ENCODE data around the gene DHX29. TPM values are rescaled to one million over a fixed set of nuclear protein-coding genes. Genes with fewer than 3 reads are reported as not detected.

The DHX29 gene
- total RNA-seq, 4 donors from 2014 or later: 33.1 to 44.6 (median 41.0) TPM

DNA sequence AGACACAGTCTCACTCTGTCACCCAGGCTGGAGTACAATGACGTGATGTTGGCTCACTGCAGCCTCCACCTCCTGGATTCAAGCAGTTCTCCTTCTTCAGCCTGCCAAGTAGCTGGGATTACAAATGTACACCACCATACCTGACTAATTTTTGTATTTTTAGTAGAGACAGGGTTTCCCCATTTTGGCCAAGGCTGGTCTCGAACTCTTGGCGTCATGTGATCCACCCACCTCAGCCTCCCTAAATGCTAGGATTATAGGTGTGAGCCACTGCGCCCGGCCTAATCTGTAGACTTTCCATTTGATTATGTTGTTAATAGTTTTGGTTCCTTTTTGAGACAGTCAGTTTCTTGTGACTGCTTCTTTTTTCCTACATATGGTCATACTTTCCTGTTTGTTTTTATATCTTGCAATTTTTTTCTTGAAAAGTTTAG, 31.3 kb upstream of the DHX29 start:
- no peaks in the 10 kb centered on the region for H3K9me3 ChIP-seq
- no peak overlapping the region for H3K27ac ChIP-seq
- intact Hi-C loops (cut with DNase I; ENCODE audit: low total_unique reads): no loop called here
- H3K4me1 ChIP-seq: peaks cover 0 to 3% of the 10 kb centered on the region in 2 donors
- in situ Hi-C loops (cut with MboI; ENCODE audit: low sequenced_read_pairs in 4 of 4): loop anchor here in 2 of 4 donors (25.0 kb wide), 1 partner anchor 348 kb away; no protein-coding TSS in a partner anchor
- H3K36me3 ChIP-seq: peaks cover 0 to 9% of the 10 kb centered on the region in 2 donors
- DNase-seq (no peak), ATAC-seq (no peak)
- no peak overlapping the region for H3K4me3 ChIP-seq
- no peak for TF ChIP-seq POLR2A (IDR thresholded peaks at IDR 0.05)
- TF ChIP-seq, protein P1, sequence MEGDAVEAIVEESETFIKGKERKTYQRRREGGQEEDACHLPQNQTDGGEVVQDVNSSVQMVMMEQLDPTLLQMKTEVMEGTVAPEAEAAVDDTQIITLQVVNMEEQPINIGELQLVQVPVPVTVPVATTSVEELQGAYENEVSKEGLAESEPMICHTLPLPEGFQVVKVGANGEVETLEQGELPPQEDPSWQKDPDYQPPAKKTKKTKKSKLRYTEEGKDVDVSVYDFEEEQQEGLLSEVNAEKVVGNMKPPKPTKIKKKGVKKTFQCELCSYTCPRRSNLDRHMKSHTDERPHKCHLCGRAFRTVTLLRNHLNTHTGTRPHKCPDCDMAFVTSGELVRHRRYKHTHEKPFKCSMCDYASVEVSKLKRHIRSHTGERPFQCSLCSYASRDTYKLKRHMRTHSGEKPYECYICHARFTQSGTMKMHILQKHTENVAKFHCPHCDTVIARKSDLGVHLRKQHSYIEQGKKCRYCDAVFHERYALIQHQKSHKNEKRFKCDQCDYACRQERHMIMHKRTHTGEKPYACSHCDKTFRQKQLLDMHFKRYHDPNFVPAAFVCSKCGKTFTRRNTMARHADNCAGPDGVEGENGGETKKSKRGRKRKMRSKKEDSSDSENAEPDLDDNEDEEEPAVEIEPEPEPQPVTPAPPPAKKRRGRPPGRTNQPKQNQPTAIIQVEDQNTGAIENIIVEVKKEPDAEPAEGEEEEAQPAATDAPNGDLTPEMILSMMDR (IDR thresholded peaks at IDR 0.05 in 4 of 5, conservative IDR thresholded peaks at IDR 0.05 in 1 of 5): no peak
- H3K27me3 ChIP-seq: no peaks in the 10 kb centered on the region

DNA sequence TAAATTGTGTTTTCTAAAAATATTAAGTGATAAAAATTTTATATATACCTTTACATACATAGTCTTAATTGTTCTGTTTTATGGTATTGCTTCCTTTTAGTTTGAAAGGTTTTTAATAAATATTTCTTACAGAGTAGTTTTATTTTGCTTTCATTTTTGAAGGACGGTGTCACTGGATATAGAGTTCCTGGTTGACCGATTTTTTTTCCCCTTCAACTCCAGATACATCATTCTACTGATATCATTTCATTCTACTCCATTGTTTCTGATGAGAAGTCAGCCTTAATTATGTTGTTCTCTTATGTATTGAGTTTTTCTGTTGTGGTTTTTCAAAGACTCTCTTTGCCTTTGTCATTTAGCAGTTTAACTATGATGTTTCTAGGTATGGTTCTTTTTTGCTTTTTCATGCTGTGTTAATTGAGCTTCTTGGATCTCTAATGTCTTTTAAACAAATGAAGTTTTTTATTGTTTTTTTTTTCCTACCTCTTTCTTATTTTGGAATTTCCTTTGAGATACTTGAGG, 30.7 kb upstream of the DHX29 start:
- ATAC-seq (no peak), DNase-seq (no peak)
- Histone ChIP-seq H3K27me3 (no peaks in the 10 kb centered on the region), H3K27ac (no peak overlapping the region), H3K9me3 (no peaks in the 10 kb centered on the region), H3K4me1 (peaks cover 0 to 3% of the 10 kb centered on the region in 2 donors), H3K36me3 (peaks cover 0 to 13% of the 10 kb centered on the region in 2 donors), H3K4me3 (no peak overlapping the region)
- intact Hi-C loops (cut with DNase I; ENCODE audit: low total_unique reads) (no loop called here), in situ Hi-C loops (cut with MboI; ENCODE audit: low sequenced_read_pairs in 4 of 4) (loop anchor here in 2 of 4 donors (25.0 kb wide), 1 partner anchor 349 kb away; no protein-coding TSS in a partner anchor)
- TF ChIP-seq POLR2A (IDR thresholded peaks at IDR 0.05): no peak
- TF ChIP-seq, protein P1 (IDR thresholded peaks at IDR 0.05 in 4 of 5, conservative IDR thresholded peaks at IDR 0.05 in 1 of 5): no peak

DNA sequence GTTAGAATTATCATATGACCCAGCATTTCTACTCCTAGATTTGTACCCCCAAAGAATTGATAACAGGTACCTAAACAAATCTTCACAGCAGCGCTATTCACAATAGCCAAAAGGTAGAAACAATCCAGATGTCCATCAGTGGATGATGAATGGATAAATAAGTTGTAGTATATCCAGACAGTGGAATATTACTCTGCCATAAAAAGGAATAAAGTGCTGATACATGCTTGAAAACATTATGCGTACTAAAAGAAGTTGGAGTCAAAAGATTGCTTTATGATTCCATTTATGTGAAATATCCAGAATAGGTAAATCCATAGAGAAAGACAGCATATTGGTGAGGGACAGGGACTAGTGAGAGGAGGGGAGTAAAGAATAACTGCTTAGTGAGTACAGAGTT, 26.3 kb upstream of the DHX29 start:
- Histone ChIP-seq H3K27ac (no peak overlapping the region), H3K4me1 (peaks cover 0 to 1% of the 10 kb centered on the region in 2 donors), H3K4me3 (no peak overlapping the region), H3K36me3 (peaks cover 0 to 24% of the 10 kb centered on the region in 2 donors), H3K27me3 (no peaks in the 10 kb centered on the region), H3K9me3 (no peaks in the 10 kb centered on the region)
- TF ChIP-seq POLR2A (IDR thresholded peaks at IDR 0.05): no peak
- TF ChIP-seq, protein P1 (IDR thresholded peaks at IDR 0.05 in 4 of 5, conservative IDR thresholded peaks at IDR 0.05 in 1 of 5): no peak
- ATAC-seq: no peak
- DNase-seq: no peak
- intact Hi-C loops (cut with DNase I; ENCODE audit: low total_unique reads) (no loop called here), in situ Hi-C loops (cut with MboI; ENCODE audit: low sequenced_read_pairs in 4 of 4) (loop anchor here in 2 of 4 donors (25.0 kb wide), 1 partner anchor 353 kb away; no protein-coding TSS in a partner anchor)

DNA sequence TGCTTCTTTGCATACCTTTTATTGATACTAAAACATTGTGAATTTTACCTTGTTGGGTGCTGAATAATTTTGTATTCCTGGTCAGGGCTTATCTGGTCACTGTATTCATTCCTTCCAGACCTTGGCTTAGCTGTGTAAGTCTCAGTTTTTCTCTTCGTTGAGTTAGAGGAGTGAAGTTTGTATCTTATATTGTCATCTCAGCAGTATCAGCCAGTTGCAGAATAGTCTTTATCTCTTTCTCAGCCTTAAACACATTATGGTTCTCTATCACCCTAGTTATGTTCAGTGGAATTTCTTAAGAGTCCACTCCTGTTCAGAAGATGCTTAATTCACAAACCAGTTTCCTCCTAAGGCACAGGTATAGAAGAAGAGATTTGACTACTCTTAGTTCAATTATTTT, 25.5 kb upstream of the DHX29 start:
- intact Hi-C loops (cut with DNase I; ENCODE audit: low total_unique reads): no loop called here
- no peaks in the 10 kb centered on the region for H3K9me3 ChIP-seq

More for the DNA sequence above, 25.5 kb upstream of the DHX29 start:
- Histone ChIP-seq H3K4me1 (no peaks in the 10 kb centered on the region), H3K27ac (no peak overlapping the region), H3K4me3 (no peak overlapping the region), H3K36me3 (peaks cover 4 to 32% of the 10 kb centered on the region in 2 donors), H3K27me3 (no peaks in the 10 kb centered on the region)
- no peak for ATAC-seq
- in situ Hi-C loops (cut with MboI; ENCODE audit: low sequenced_read_pairs in 4 of 4): loop anchor here in 2 of 4 donors (25.0 kb wide), 1 partner anchor 354 kb away; no protein-coding TSS in a partner anchor
- TF ChIP-seq POLR2A (IDR thresholded peaks at IDR 0.05): no peak
- TF ChIP-seq, protein P1 (IDR thresholded peaks at IDR 0.05 in 4 of 5, conservative IDR thresholded peaks at IDR 0.05 in 1 of 5): no peak
- DNase-seq: no peak
